HG02852 (cell line): ENCODE results near the gene SPG11.
"Not testable (repeated sequence)": the region's sequence is repeated elsewhere in the genome, so short reads cannot be mapped to it uniquely, and the experiment has no call there.

ENCODE experiments used
- ATAC-seq: cut with Tn5 transposase; IDR thresholded peaks from one replicate; pipeline ENCODE4 v1.9.1; 2021; ENCODE audit warnings: mild to moderate bottlenecking, moderate library complexity; ENCODE audit not compliant: unreplicated experiment

Gene SPG11

GRCh38 chr15:44663410-44664308, at the start of gene SPG11:
Gene SPG11 (minus strand): TSS chr15:44663662. CDS start chr15:44663647, 15 bp downstream.
- peak; percentile 69 for ATAC-seq

DNA sequence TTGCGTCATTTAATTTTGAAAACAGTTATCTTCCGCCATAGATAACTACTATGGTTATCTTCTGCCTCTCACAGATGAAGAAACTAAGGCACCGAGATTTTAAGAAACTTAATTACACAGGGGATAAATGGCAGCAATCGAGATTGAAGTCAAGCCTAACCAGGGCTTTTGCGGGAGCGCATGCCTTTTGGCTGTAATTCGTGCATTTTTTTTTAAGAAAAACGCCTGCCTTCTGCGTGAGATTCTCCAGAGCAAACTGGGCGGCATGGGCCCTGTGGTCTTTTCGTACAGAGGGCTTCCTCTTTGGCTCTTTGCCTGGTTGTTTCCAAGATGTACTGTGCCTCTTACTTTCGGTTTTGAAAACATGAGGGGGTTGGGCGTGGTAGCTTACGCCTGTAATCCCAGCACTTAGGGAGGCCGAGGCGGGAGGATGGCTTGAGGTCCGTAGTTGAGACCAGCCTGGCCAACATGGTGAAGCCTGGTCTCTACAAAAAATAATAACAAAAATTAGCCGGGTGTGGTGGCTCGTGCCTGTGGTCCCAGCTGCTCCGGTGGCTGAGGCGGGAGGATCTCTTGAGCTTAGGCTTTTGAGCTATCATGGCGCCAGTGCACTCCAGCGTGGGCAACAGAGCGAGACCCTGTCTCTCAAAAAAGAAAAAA, 49.0 kb upstream of the SPG11 start:
- no peak for ATAC-seq

GRCh38 chr15:44711743-44712345, 48.4 kb upstream of the SPG11 start:
- peak; percentile 14 for ATAC-seq

GRCh38 chr15:44711096-44711742, 47.8 kb upstream of the SPG11 start, which contains the start of the genes B2M and PATL2:
Gene B2M (plus strand): TSS chr15:44711517. CDS start chr15:44711547, 30 bp downstream.
Gene PATL2 (minus strand): TSS chr15:44711323. CDS start chr15:44676490, 34,833 bp downstream.
- ATAC-seq = peak; percentile 89

- ATAC-seq = no peak
These were observed 47.0 kb upstream of the SPG11 start for GRCh38 chr15:44710236-44711095.

GRCh38 chr15:44706946-44707636, 43.6 kb upstream of the SPG11 start:
- ATAC-seq = no peak

DNA sequence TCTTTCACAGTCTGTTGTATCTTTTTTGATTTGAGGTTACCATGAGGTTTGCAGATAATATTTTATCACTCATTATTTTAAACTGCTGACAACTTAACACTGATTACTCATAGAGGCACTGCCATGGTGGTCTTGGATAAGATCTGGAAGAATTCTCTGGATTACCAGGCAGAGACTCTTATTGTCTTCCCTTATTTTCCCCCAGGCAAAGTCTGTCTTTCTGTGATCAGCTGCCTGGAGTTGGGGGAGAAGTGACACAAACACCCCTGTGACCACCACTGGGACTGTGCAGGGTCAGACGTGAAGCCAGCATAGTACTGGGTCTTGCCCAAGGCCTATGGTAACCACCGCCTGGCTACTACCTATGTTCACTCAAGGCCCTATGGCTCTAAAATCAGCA, 42.9 kb upstream of the SPG11 start:
- no peak for ATAC-seq

- no peak for ATAC-seq
These were observed 42.5 kb upstream of the SPG11 start for GRCh38 chr15:44705986-44706385.

DNA sequence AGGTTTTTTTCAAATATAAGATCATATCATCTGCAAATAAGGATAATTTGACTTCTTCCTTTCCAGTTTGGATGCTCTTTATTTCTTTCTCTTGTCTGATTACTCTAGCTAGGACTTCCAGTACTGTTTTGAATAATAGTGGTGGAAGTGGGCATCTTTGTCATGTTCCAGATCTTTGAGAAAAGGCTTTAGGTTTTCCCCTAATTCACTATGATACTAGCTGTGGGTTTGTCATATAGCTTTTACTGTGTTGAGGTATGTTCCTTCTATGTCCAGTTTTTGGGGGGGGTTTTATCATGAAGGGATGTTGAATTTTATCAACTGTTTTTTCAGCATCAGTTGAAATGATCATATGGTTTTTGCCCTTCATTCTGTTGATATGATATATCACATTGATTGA, 37.2 kb upstream of the SPG11 start:
- ATAC-seq = not testable (repeated sequence)

GRCh38 chr15:44698641-44699040, 35.2 kb upstream of the SPG11 start:
- no peak for ATAC-seq

DNA sequence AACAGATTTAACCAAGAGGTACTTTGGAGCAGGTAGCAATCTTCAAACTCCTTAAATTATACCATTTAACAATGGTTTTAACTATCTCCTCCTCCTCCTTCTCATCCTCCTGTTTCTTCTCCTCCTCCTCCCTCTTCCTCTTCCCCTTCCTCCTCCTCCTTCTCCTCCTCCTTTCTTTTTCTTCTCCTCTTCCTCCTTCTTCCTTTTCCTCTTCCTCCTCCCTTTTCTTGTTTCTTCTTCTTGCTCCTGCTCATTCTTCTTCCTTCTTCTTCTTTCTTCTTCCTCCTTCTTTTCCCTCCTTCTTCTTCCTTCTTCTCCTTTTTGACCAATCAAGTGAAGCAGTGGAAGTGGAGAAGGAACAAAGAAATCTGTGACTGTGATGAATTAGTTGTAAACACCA, 33.6 kb upstream of the SPG11 start:
- ATAC-seq = no peak

- ATAC-seq = no peak
These were observed 31.8 kb upstream of the SPG11 start for GRCh38 chr15:44695294-44695693.

DNA sequence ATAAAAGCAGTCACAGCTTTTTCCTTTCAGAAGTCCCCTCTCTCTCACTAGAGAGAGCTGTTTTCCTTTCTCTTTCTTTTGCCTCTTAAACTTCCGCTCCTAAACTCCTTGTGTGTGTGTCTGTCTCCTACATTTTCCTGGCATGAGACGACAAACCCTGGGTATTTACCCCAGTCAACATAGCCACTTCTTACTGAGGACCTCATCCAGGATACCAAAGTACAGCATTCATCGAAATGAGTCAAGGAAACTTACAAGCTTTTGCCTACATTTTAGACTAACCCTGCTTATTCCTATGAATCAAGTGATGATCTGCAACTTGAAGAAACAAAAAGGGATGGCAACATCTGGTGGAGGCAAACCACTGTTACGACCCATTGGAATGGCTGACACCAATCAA, 31.0 kb upstream of the SPG11 start:
- ATAC-seq = no peak

DNA sequence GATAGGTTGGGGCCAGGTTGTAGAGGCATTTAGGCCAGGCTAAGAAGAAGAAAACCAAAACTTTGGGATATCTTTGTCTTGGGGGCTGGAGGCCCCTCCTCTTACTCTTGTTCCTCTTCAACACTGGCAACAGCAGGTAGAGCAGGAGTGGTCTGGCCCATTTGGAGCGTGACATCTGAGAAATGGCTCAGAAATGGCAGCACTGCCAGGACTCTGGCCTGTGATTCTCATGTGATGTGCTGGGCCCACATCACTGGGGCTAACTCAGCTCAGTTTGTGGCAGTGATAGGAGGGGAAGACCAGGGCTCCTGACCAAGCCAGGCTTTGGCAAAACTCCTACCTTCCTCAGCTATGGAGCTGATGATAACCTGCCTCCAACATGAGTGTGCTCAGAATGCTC, 29.2 kb upstream of the SPG11 start:
- ATAC-seq = no peak

GRCh38 chr15:44690245-44690644, 26.8 kb upstream of the SPG11 start:
- not testable (repeated sequence) for ATAC-seq

DNA sequence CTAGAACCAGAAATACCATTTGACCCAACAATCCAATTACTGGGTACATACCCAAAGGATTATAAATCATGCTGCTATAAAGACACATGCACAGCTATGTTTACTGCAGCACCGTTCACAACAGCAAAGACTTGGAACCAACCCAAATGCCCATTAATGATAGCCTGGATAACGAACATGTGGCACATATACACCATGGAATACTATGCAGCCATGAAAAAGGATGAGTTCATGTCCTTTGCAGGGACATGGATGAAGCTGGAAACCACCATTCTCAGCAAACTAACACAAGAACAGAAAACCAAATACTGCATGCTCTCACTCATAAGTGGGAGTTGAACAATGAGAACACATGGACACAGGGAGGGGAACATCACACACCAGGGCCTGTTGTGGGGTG, 25.9 kb upstream of the SPG11 start:
- not testable (repeated sequence) for ATAC-seq

GRCh38 chr15:44682809-44683682, 19.6 kb upstream of the SPG11 start:
- ATAC-seq = not testable (repeated sequence)

DNA sequence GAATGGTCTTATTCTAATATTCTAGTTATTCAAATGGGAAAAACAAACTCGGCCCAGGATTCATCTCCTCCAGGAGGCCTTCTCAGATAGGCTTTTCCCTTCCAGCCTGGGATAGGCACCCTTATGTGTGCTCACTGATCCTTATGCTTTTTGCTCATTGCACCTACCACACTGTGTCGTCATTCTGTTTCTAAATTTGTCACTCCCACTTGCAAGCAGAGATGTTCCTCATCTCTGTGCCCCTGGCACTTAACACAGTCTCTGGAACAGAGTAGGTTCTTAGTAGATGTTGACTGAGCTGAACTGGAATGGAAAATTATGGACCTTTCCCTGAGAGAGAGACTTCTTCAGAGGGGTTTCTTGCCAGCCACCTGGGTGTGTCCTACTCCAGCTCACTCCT, 18.7 kb upstream of the SPG11 start:
- ATAC-seq = no peak

DNA sequence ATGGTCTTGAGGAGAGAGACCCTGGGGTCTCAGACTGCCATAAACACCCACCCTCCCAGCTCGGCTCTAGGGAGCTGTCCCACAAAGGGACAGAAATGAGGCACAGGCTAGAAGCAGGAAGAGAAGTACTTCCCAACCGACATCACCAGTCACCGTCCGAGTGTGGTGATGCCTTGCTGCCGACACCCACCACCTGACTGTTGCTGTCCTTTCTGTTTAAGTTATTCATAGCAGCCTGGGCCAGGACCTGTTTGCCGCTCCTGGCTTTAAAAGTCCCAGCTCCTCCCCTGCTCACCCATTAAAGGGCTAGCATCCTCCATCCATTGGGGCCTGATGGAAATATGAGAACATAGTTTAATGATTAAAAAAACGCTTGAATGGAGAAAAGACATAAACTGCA, 13.2 kb upstream of the SPG11 start:
- ATAC-seq = no peak
